ENCODE measurements around the gene CNTNAP2.
"Not testable (repeated sequence)": the region's sequence is repeated elsewhere in the genome, so short reads cannot be mapped to it uniquely, and the experiment has no call there.

CNTNAP2 gene

DNA sequence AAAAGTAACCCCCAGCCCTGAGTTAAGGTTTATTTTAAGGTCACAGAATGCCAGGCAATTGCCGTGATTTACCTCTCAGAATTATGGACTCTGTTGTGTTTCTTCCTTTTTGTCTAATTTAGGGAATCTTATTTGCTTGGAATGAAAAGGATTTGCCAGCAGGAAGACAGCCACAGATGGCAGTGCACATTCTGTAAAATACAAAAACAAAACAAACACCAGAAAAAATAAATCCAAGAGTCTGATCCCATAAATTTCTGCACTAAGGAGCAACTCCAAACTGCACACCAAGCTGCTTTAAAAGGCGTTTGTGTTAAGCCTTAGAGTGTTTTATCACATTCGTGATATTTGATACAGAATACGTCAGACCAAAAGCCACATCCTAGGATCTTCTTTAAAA is 2275.0 kb downstream of the CNTNAP2 start:
- DNase-seq (ENCODE audit: low read depth in 2 of 2): no peak

DNA sequence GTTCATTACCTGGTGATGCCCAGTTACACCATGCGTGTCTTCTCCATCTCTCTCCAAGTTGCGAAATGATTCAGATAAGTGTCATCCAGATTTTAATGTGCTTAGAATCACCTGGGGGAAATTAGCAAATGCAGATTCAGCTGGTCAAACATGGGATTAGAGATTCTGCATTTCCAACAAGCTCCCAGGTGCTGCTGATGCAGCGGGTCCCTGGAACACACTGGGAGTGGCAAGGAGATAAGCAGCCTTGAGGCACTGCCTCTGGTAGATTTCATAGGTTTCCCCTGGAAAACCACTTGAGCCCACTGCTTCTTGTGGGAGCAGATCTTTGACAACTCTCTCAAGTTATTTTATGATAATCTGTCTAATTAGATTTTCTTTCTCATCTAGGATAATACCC is 2278.0 kb downstream of the CNTNAP2 start:
- DNase-seq (ENCODE audit: low read depth in 2 of 2): no peak

DNA sequence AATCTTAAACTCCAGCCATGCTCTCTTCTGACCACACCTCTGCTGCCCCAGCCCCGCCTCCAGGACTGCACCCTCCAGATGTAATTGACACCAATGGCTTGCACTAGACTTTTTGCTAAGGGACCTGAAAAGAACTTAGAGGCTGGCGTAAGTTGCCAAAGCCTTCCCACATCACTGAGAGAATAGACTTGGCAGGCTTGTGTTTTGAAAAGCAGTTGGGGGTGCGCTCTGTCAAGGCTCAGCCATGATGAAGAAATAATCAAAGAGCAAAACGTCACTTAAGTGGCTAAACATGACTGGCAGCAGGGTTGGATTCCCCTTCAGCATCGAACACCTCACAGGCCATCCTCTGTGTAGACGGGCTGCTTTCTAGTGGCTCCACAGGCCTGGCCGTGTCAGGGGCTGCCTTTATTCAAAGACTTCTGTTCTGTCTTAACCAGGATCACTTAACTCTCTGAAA is 2278.8 kb downstream of the CNTNAP2 start:
- DNase-seq (ENCODE audit: low read depth in 2 of 2): no peak

DNA sequence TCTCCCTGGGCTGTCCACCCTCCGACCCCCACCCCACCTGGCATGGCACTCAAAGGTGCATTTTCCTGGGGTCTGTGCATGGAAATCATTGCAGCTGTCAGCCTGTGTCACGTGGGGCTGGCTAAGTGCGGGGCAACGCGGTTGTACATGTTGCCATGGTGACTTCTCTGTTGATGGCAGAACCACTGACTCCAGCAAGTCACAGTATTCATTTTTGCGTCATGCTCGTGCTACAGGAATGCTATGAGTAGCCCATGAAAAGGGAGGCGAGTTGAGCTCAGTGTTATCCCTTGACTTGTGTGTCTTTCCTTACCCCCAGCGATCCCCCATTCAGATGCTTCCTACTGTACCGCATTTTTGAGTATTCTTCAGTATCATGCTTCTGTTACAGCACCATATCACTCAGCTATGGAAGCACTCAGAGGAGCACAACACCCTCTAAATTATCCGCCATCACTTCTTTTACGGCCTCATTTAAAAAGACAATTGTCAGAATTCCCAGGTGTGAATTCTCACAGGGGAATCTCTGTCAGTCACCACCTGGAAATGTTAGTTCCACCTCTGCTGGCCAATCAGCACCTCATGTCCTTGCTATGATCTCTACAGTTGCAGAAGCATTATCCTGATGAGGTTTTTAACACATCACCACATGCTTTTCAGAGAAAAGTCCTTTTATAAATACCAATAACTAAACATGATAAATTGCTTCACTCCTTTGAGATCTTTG is 2279.6 kb downstream of the CNTNAP2 start:
- DNase-seq (ENCODE audit: low read depth in 2 of 2): no peak

DNA sequence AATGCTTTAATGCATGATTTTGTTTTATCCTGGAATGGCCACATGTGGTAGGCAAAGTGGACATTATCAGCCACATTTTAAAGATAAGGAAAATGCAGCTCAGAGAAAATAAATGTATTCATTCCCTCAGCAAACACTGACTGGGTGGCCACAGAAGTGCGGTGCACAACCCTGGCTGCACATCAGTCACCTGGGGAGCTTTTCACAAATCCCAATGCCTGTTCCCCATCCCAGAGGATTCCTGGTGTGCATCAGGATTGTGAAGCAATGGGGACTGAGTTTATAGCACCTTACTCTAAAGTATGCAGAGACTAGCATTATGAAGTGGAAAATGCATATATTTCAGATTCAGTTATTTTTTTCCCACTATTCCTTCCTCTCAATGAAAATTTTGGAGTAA is 2280.5 kb downstream of the CNTNAP2 start:
- DNase-seq (ENCODE audit: low read depth in 2 of 2): no peak

DNA sequence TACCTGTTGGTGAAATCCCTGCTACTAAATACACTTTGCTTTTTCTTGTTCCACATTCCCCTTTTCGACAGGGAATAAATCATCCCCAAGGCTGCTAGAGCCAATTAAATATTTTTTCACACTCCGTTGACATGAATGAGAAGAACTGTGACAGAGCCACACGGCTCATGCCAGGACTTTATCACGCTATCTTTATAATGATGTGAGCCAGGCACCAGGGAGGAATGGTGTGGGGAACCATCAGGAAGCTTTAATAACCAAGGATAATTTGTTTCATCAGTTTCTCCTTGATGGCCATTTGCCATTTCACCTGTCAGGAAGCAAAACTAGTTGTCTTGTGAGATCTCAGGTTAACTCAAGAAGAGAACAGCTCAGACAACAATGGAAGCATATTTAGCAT is 2280.9 kb downstream of the CNTNAP2 start:
- DNase-seq (ENCODE audit: low read depth in 2 of 2): no peak

DNA sequence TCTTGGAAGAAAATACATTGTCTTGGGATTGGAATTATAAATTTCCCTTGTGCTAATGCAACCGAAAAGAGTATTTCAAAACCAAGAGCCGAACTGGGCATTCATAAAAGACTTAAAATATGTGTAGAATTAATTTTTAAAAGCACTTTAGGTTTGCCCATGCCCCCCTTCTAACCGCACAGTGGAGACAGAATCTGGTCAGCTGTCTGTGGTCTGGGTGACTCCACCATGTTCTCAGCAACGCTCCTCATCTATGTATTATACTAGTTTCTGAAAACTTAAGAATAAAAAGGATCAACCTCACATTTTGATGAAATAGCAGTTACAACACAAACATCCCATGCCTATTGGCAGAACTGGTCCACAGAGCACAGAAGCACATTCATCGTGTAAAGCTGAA is 2281.4 kb downstream of the CNTNAP2 start:
- DNase-seq (ENCODE audit: low read depth in 2 of 2): no peak

DNA sequence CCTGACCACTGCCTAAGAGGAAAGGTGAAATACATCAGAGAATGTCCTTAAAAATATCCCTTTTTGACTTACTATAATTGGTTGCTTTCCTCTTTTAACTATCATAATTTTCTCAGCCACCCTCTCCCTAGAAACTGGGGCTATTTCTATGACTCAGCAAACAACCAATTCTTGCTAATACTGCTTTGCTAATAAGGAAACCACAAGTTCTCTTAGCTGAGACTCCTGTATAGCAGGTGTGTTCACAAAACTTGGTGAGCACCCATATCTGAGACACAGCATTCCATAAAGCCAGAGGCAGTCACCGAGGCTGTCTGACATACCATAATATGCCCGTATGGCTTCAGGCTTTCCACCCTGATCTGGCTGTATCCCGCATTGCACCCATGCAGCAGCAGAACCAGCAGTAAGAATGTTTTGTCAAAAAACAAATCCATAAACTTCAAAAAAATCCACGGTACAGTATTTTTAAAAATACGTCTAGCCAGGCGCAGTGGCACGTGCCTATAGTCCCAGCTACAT is 2282.3 kb downstream of the CNTNAP2 start:
- no peak for DNase-seq (ENCODE audit: low read depth in 2 of 2)

DNA sequence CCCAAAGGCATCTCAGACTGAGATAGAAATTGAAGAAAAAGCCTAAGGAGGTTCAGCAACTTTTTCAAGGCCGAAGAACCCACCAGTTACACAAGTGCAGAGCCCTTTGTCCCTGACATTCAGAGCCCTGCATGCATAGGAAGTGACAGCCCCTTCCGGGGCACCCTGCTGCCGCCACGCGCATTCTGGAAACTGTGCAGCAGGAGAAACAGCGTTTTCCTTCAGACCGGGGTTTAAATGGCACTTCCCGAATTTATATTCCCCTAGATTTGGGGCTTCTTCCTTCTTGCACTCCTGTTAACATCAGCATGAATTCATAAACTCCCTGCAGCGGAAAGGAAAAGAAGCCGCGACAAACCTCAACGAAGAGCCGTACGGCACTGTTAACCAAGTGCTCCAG is 2283.5 kb downstream of the CNTNAP2 start:
- no peak for DNase-seq (ENCODE audit: low read depth in 2 of 2)

DNA sequence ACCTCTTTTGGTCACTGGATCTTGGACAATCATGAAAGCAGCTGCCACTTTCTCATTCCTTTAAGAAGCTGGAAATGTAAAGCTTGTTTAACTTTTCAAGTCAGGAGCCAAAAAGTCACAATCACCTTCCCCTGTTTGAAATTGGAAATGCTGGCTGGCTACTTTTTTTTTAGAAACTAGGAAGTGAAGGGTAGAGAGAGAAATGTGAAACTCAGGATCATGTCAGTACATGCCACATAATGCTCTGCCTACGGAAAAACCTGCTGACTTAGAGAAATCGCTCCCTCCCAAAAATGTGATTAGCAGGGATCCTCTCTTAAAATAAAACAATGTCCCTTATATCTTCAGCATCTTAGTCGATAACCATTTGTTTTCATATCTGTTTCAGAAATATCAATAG is 2285.6 kb downstream of the CNTNAP2 start:
- no peak for DNase-seq (ENCODE audit: low read depth in 2 of 2)

DNA sequence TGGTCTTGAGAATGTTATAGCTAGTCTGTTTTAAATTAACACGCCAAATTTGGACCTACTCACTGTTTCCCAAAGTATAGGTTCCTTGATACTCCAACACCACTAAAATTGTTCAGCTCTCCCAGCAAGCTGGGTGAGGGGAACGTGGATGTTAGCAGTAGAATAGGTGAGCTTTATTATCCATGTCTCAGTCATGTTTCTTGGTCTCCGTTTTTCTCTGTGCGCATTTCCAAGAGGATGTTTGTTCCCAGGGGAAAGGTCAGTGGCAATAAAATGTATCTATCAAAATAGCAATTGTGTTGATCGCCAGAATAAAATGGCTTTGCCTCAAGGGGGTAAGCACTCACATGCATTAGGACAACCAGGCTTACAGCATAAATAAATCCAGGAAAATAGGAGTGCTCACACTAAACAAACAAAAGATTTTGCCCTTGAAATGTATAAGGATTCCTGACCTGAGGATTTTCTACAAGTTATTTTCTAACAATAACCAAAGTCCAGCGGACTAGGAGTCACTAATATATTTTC is 2286.9 kb downstream of the CNTNAP2 start:
- no peak for DNase-seq (ENCODE audit: low read depth in 2 of 2)

DNA sequence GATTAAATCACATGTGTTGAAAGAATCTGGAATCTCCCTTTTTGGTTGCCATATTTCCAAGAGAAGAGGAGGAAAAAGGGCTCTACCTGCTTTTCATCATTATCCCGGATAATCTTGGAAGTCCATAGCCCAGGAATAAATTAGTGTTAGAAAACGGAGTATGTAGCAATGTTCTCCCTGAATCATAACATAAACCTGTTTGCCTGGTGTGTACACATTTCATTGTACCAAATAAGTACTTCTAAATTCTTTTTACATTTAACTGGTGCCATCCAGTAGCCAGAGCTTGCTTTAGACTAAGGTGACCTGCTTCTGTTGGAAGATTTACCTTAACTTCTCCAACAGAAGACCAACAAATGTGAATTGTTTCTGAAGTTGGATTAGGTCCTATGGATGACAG is 2291.7 kb downstream of the CNTNAP2 start:
- no peak for DNase-seq (ENCODE audit: low read depth in 2 of 2)

DNA sequence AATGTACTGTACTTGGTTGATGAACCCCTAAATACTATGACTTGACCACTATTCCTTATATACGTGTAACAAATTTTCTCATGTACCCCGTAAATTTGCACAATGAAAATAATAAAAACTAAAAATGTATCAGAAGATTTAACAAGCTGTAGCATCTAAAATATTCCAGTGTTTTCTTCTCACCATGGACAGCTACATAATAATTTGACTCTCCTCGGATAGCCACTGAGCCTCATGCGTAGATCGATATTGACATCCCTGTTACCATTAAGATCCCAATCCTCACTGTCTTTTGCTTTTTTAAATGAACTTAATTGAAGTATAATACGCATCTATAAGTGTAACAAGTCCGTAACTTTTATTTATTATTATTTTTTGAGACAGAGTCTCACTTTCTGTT is 2294.3 kb downstream of the CNTNAP2 start:
- DNase-seq (ENCODE audit: low read depth in 2 of 2): no peak

DNA sequence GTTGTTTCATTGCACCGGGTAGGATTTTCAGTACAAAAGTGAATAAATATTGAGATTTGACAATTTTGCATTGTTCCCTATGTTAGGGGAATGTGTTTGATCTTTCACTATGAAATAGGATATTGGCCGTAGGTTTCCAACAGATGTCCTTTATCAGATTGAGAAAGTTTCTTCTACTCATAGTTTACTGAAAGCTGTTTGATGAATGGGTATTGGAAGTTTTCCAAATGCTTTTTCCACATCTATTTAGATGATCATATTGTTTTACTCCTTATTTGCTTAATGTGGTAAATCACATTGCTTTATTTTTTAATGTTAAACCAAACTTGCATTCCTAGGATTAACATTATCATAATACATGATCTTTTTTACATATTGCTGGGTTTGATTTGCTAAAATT is 2296.1 kb downstream of the CNTNAP2 start:
- DNase-seq (ENCODE audit: low read depth in 2 of 2): no peak

DNA sequence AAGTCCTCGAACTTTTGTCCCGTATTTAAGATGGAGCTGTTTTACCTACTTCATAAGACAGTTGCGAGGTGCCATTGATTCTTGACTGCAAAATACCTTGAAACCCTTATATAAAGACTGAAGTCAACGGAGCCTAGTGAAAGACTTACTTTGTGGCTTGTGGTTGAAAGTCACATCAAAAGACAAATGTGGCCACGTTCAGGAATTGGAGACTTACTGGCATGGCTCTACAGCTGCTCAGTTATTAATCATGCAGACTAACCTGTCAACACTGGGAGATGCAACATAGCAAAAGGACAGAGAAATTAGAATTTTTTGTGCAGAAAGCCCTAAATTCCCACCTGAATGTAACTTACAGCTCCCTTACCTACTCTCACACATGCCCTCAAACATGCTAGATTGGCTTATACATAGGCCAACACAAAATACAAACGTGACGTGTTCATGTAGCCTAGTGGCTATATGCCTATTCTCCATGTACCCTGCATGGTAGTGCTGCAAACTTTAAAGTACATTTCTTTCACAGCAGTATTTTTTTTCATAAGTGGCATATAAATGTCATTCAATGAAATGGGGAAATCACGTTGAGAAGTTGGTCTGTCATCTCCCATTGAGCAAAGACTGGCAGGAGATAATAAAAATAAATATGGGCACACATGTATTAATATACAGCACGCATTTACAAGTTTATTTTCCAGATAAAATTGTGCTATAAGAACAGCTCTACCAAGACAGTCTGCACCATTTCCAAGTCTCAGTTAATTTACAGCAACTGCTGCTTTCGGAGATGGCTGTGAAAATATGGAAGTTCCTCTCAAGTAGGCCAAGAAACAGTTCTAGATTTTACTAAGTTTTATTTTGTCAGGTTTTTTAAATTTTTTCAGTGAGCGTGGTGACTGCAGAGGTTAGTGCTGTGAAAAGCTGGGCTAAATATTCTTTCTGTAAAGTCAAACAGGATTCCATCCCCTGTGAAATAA is 2303.5 kb downstream of the CNTNAP2 start:
- DNase-seq (ENCODE audit: low read depth in 2 of 2): no peak

DNA sequence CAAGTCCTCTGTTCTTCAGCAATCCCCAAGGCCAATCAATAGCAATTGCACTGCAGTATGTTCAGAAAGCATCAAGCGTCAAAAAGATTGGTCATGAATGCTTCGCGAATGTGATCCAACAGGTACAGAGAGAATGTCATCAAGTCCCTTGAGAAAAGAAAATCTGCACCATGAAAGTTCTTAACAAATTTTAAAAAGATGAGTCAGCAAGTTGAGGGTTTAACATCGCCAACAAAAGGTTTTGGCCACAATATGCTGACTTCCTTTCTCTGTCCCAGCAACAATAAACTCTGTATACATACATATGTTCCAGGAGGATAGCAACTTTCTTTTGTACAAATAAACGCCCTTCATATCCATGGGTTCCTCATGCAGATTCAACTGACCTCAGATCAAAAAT is 2305.4 kb downstream of the CNTNAP2 start:
- DNase-seq (ENCODE audit: low read depth in 2 of 2): no peak

DNA sequence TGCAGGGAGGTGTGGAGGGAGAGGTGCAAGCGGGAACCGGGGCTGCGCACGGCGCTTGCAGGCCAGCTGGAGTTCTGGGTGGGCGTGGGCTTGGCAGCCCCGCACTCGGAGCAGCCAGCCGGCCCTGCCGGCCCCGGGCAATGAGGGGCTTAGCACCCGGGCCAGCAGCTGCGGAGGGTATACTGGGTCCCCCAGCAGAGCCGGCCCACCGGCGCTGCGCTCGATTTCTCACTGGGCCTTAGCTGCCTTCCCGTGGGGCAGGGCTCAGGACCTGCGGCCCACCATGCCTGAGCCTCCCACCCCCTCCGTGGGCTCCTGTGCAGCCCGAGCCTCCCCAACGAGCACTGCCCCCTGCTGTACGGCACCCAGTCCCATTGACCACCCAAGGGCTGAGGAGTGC is 2309.8 kb downstream of the CNTNAP2 start:
- DNase-seq (ENCODE audit: low read depth in 2 of 2): not testable (repeated sequence)

DNA sequence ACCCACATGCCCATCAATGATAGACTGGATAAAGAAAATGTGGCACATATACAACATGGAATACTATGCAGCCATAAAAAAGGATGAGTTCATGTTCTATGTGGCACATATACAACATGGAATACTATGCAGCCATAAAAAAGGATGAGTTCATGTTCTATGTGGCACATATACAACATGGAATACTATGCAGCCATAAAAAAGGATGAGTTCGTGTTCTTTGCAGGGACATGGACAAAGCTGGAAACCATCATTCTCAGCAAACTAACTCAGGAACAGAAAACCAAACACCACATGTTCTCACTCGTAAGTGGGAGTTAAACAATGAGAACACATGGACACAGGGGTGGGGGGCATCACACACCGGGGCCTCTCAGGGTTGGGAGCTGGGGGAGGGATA is 2314.1 kb downstream of the CNTNAP2 start:
- not testable (repeated sequence) for DNase-seq (ENCODE audit: low read depth in 2 of 2)

DNA sequence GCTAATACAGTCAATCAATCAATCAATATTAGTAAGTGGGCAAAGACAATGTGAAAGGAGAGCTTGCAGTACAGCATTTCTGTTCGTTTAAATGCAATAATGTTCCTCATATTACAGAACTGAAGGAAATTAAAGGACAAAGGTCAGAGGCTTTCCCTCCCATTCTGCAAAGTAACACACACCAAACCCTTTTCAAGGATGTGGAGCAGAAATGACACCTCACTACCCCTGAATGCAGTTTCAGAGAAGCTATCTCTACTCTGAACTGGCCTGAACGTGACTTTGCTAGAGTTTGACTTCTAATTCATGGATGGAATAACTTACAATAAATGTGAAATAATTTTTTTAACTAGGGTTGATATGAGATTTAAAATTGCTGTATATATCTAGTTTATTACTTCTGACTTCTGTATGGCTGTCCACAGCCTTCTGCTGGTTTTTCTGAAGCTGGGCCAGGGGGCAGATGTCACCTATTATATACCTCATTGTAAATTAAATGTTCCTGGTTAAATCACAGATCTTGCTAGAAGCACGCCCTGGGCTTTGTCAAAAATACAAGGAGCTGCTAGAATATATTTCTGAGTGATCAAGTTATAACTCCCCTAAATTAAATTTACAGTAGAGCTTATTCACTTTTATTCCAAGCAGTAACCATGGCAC is 2317.1 kb downstream of the CNTNAP2 start:
- DNase-seq (ENCODE audit: low read depth in 2 of 2): no peak

DNA sequence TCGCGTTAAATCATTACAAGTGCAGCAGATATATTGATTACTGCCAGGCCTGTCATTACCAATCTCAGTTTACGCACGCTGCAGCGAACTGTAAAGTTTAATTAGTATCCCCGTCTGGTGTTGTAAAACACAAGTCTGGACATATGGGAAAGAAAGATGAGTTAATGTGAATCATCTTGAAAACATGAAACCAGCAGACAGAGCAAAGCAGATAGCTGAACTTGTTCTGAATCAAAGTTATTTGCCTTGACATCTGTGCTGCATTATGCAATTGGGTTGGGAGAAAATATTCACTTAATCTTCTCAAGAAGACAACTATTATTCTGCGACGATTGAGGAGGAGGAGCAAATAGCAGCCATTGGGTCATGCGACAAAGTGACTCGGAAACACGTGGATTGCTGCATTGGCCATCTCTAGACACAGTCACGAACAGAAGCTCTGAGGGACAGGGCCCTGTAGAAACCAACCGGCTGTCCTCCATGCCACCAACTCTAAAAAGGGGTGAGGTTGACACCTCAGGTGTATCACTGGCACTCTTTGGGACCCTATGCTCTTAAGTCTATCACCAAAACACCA is 2317.7 kb downstream of the CNTNAP2 start:
- DNase-seq (ENCODE audit: low read depth in 2 of 2): no peak

DNA sequence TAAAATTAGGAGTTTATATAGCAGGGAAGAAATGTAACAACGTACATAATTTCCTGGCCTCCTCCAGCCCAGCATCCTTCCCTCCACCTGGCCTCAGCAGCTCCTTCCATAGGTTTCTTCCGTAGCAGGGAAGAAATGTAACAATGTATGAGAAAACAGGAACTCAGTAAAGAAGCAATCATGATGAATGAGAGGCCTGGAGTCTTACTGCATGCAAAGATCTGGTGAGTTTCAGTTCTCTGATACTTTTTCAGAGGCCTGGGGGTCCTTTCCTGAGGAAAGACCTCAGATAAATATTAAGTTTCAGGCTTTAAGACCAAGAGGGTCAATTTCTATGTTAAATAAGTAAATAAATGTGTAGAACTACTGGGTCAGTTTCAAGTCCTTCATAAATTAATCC is 2318.3 kb downstream of the CNTNAP2 start:
- DNase-seq (ENCODE audit: low read depth in 2 of 2): no peak

DNA sequence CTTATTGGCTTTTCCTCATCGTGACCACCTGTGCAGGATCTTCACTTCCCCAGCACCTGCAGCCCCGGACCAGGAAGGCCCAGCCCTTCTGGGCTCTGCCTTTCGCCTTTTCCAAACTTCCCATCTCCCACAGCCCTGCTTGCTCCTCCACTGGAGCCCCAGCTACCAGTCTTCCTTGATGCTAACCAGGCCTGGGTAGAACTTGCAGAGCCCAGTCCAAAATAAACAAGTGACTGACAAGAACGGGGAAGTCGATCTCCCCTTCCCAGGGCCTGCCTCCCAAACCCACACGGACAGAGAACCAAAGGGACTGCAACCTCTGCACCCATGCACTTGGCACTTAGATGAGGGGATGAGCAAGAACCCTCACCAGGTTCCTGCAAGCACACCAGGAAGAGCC is 2319.1 kb downstream of the CNTNAP2 start:
- DNase-seq (ENCODE audit: low read depth in 2 of 2): no peak
